WTC11 (cell line): ENCODE measurements around the gene NCKAP5L. TPM values are rescaled to one million over a fixed set of nuclear protein-coding genes. Genes with fewer than 3 reads are reported as not detected.

Source experiments
- ATAC-seq: fragments of 200-7000 bp; cut with Tn5 transposase; 2 replicates; pipeline ENCODE4 v1.10.0; 2021; ENCODE audit warnings: mild to moderate bottlenecking, moderate library complexity
- CTCF ChIA-PET: fragments of 300-600 bp; sonication (Branson Sonifier 250); formaldehyde crosslinking; loops from one replicate; lab custom pipeline; 2021; ENCODE audit warnings: antibody characterized with exemption; lab: Charles Lee
- POLR2A ChIA-PET: fragments of 350-600 bp; sonication (Branson Sonifier 250); formaldehyde crosslinking; loops from one replicate; lab custom pipeline; 2021; ENCODE audit warnings: antibody characterized with exemption; lab: Charles Lee
- DNase-seq: peaks from one replicate; pipeline ENCODE4 v3.0.0; 2021; ENCODE audit warnings: low spot score
- H3K27ac Mint-ChIP-seq: 2 replicates; pipeline ENCODE4 v1.8.0; 2021; ENCODE audit warnings: mixed read lengths
- H3K27me3 Mint-ChIP-seq: 2 replicates; pipeline ENCODE4 v1.8.0; 2021; ENCODE audit warnings: low read depth, mild to moderate bottlenecking, moderate library complexity, mixed read lengths
- H3K36me3 Mint-ChIP-seq: 2 replicates; pipeline ENCODE4 v1.8.0; 2021; ENCODE audit warnings: mixed read lengths
- H3K4me1 Mint-ChIP-seq: 2 replicates; pipeline ENCODE4 v1.8.0; 2022; ENCODE audit warnings: mixed read lengths
- H3K4me3 Mint-ChIP-seq: 2 replicates; pipeline ENCODE4 v1.8.0; 2021; ENCODE audit warnings: mild to moderate bottlenecking, moderate library complexity, mixed read lengths
- H3K9me3 Mint-ChIP-seq: 2 replicates; pipeline ENCODE4 v1.8.0; 2021; ENCODE audit warnings: mixed read lengths
- ATF3 ChIP-seq: sonication (generic); formaldehyde crosslinking; conservative IDR thresholded peaks from 2 replicates; pipeline ENCODE4 v1.8.1; 2022; ENCODE audit warnings: mild to moderate bottlenecking, missing genetic modification reagents
- ESRRA ChIP-seq: sonication (generic); formaldehyde crosslinking; IDR thresholded peaks from 2 replicates; pipeline ENCODE4 v1.8.1; 2022; ENCODE audit warnings: mild to moderate bottlenecking, missing genetic modification reagents, borderline replicate concordance
- JUN ChIP-seq: sonication (generic); formaldehyde crosslinking; IDR thresholded peaks from 2 replicates; pipeline ENCODE4 v1.8.0; 2023; ENCODE audit warnings: mild to moderate bottlenecking, missing genetic modification reagents
- MXD4 ChIP-seq: fragments of 250-450 bp; sonication (Bioruptor Pico); IDR thresholded peaks from 2 replicates; pipeline ENCODE4 v1.8.0; 2021; ENCODE audit warnings: mild to moderate bottlenecking, moderate library complexity, borderline replicate concordance
- MYBL2 ChIP-seq: sonication (generic); formaldehyde crosslinking; IDR thresholded peaks from 2 replicates; pipeline ENCODE4 v1.8.1; 2023; ENCODE audit warnings: mild to moderate bottlenecking, moderate library complexity, missing genetic modification reagents
- NFATC4 ChIP-seq: fragments of 250-450 bp; sonication (Bioruptor Pico); IDR thresholded peaks from 2 replicates; pipeline ENCODE4 v1.9.0; 2021; ENCODE audit warnings: mild to moderate bottlenecking
- NFE2L1 ChIP-seq: sonication (generic); formaldehyde crosslinking; IDR thresholded peaks from 2 replicates; pipeline ENCODE4 v1.8.1; 2023; ENCODE audit warnings: missing genetic modification reagents
- NFYB ChIP-seq: sonication (generic); formaldehyde crosslinking; conservative IDR thresholded peaks from 2 replicates; pipeline ENCODE4 v1.8.0; 2022; ENCODE audit warnings: low read depth, missing genetic modification reagents
- NR1H2 ChIP-seq: sonication (generic); formaldehyde crosslinking; IDR thresholded peaks from 2 replicates; pipeline ENCODE4 v1.9.0; 2021; ENCODE audit warnings: mild to moderate bottlenecking, moderate library complexity, missing genetic modification reagents
- NR2C2 ChIP-seq: sonication (generic); formaldehyde crosslinking; IDR thresholded peaks from 2 replicates; pipeline ENCODE4 v1.8.0; 2022; ENCODE audit warnings: mild to moderate bottlenecking, missing genetic modification reagents
- PRRX2 ChIP-seq: fragments of 250-450 bp; sonication (Bioruptor Pico); IDR thresholded peaks from 2 replicates; pipeline ENCODE4 v1.8.0; 2021; ENCODE audit warnings: mild to moderate bottlenecking
- RORB ChIP-seq: fragments of 250-450 bp; sonication (Bioruptor Pico); IDR thresholded peaks from 2 replicates; pipeline ENCODE4 v1.9.0; 2021; ENCODE audit warnings: mild to moderate bottlenecking
- SMAD4 ChIP-seq: sonication (generic); formaldehyde crosslinking; IDR thresholded peaks from 2 replicates; pipeline ENCODE4 v1.8.0; 2022; ENCODE audit warnings: mild to moderate bottlenecking, missing genetic modification reagents
- SOX15 ChIP-seq: fragments of 250-450 bp; sonication (Bioruptor Pico); IDR thresholded peaks from 2 replicates; pipeline ENCODE4 v1.9.0; 2021; ENCODE audit warnings: mild to moderate bottlenecking
- TCF7 ChIP-seq: sonication (generic); formaldehyde crosslinking; IDR thresholded peaks from 2 replicates; pipeline ENCODE4 v1.8.0; 2022; ENCODE audit warnings: mild to moderate bottlenecking, low read depth, missing genetic modification reagents, moderate library complexity
- TEAD1 ChIP-seq: sonication (generic); formaldehyde crosslinking; IDR thresholded peaks from 2 replicates; pipeline ENCODE4 v1.8.0; 2022; ENCODE audit warnings: mild to moderate bottlenecking, missing genetic modification reagents
- TEAD4 ChIP-seq: sonication (generic); formaldehyde crosslinking; IDR thresholded peaks from 2 replicates; pipeline ENCODE4 v1.8.0; 2022; ENCODE audit warnings: mild to moderate bottlenecking, missing genetic modification reagents
- ZMAT4 ChIP-seq: fragments of 250-450 bp; sonication (Bioruptor Pico); IDR thresholded peaks from 2 replicates; pipeline ENCODE4 v1.9.0; 2021; ENCODE audit warnings: mild to moderate bottlenecking
- ZNF138 ChIP-seq: sonication (generic); formaldehyde crosslinking; conservative IDR thresholded peaks from 2 replicates; pipeline ENCODE4 v1.8.1; 2022; ENCODE audit warnings: mild to moderate bottlenecking, moderate library complexity, missing genetic modification reagents
- ZNF396 ChIP-seq: fragments of 250-450 bp; sonication (Bioruptor Pico); IDR thresholded peaks from 2 replicates; pipeline ENCODE4 v1.8.0; 2021; ENCODE audit warnings: mild to moderate bottlenecking, moderate library complexity, borderline replicate concordance
- total RNA-seq: library from RNA; stranded (reverse); gene quantifications from 3 replicates; pipeline ENCODE4 v1.2.3, GENCODE V29; 2021
- TF ChIP-seq, protein P1 (sequence below): sonication (generic); formaldehyde crosslinking; IDR thresholded peaks from 2 replicates; pipeline ENCODE4 v1.8.1; 2022; ENCODE audit warnings: missing genetic modification reagents, borderline replicate concordance
- TF ChIP-seq, protein P2 (sequence below): sonication (generic); formaldehyde crosslinking; IDR thresholded peaks from 2 replicates; pipeline ENCODE4 v1.8.1; 2023; ENCODE audit warnings: mild to moderate bottlenecking, missing genetic modification reagents, borderline replicate concordance
- TF ChIP-seq, protein P3 (sequence below): sonication (generic); formaldehyde crosslinking; IDR thresholded peaks from 2 replicates; pipeline ENCODE4 v1.8.0; 2023; ENCODE audit warnings: missing genetic modification reagents, mild to moderate bottlenecking, borderline replicate concordance
- TF ChIP-seq, protein P4 (sequence below): sonication (generic); formaldehyde crosslinking; IDR thresholded peaks from 2 replicates; pipeline ENCODE4 v1.8.1; 2022; ENCODE audit warnings: mild to moderate bottlenecking, missing genetic modification reagents, moderate library complexity, borderline replicate concordance
- TF ChIP-seq, protein P5 (sequence below): fragments of 200-600 bp; IDR thresholded peaks from 2 replicates; pipeline ENCODE4 v1.8.0; 2022; ENCODE audit warnings: antibody characterized with exemption

Gene NCKAP5L
- total RNA-seq, 1 experiment from 2014 or later: 27.8 TPM

- TF ChIP-seq, protein P1, sequence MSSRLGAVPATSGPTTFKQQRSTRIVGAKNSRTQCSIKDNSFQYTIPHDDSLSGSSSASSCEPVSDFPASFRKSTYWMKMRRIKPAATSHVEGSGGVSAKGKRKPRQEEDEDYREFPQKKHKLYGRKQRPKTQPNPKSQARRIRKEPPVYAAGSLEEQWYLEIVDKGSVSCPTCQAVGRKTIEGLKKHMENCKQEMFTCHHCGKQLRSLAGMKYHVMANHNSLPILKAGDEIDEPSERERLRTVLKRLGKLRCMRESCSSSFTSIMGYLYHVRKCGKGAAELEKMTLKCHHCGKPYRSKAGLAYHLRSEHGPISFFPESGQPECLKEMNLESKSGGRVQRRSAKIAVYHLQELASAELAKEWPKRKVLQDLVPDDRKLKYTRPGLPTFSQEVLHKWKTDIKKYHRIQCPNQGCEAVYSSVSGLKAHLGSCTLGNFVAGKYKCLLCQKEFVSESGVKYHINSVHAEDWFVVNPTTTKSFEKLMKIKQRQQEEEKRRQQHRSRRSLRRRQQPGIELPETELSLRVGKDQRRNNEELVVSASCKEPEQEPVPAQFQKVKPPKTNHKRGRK (CRISPR knock-in tag): no peak
- TF ChIP-seq NFATC4 (no peak), ZNF138 (CRISPR knock-in tag) (no peak), NR1H2 (no peak), JUN (CRISPR knock-in tag) (no peak), NR2C2 (CRISPR knock-in tag) (no peak), TEAD1 (CRISPR knock-in tag) (no peak), ZMAT4 (CRISPR knock-in tag) (no peak), MYBL2 (no peak), ESRRA (CRISPR knock-in tag) (no peak), SMAD4 (no peak), MXD4 (CRISPR knock-in tag) (no peak), ZNF396 (CRISPR knock-in tag) (no peak), TCF7 (no peak), RORB (no peak)
Observed at GRCh38 chr12:49805409-49805808, 22.8 kb downstream of the NCKAP5L start (continued).

GRCh38 chr12:49804821-49805220 is 23.4 kb downstream of the NCKAP5L start:
- no peak overlapping the region for H3K27ac Mint-ChIP-seq
- no peak for DNase-seq
- no peak for TF ChIP-seq NFE2L1 (CRISPR knock-in tag)
- TF ChIP-seq, protein P2, sequence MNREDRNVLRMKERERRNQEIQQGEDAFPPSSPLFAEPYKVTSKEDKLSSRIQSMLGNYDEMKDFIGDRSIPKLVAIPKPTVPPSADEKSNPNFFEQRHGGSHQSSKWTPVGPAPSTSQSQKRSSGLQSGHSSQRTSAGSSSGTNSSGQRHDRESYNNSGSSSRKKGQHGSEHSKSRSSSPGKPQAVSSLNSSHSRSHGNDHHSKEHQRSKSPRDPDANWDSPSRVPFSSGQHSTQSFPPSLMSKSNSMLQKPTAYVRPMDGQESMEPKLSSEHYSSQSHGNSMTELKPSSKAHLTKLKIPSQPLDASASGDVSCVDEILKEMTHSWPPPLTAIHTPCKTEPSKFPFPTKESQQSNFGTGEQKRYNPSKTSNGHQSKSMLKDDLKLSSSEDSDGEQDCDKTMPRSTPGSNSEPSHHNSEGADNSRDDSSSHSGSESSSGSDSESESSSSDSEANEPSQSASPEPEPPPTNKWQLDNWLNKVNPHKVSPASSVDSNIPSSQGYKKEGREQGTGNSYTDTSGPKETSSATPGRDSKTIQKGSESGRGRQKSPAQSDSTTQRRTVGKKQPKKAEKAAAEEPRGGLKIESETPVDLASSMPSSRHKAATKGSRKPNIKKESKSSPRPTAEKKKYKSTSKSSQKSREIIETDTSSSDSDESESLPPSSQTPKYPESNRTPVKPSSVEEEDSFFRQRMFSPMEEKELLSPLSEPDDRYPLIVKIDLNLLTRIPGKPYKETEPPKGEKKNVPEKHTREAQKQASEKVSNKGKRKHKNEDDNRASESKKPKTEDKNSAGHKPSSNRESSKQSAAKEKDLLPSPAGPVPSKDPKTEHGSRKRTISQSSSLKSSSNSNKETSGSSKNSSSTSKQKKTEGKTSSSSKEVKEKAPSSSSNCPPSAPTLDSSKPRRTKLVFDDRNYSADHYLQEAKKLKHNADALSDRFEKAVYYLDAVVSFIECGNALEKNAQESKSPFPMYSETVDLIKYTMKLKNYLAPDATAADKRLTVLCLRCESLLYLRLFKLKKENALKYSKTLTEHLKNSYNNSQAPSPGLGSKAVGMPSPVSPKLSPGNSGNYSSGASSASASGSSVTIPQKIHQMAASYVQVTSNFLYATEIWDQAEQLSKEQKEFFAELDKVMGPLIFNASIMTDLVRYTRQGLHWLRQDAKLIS: no peak
- no peak for TF ChIP-seq ZNF396 (CRISPR knock-in tag)
- no peak for TF ChIP-seq ZNF138 (CRISPR knock-in tag)
- TF ChIP-seq PRRX2 (CRISPR knock-in tag): no peak
- no peak for TF ChIP-seq NFYB (CRISPR knock-in tag)
- TF ChIP-seq TEAD4 (CRISPR knock-in tag): no peak
- TF ChIP-seq ATF3: no peak
- TF ChIP-seq, protein P3, sequence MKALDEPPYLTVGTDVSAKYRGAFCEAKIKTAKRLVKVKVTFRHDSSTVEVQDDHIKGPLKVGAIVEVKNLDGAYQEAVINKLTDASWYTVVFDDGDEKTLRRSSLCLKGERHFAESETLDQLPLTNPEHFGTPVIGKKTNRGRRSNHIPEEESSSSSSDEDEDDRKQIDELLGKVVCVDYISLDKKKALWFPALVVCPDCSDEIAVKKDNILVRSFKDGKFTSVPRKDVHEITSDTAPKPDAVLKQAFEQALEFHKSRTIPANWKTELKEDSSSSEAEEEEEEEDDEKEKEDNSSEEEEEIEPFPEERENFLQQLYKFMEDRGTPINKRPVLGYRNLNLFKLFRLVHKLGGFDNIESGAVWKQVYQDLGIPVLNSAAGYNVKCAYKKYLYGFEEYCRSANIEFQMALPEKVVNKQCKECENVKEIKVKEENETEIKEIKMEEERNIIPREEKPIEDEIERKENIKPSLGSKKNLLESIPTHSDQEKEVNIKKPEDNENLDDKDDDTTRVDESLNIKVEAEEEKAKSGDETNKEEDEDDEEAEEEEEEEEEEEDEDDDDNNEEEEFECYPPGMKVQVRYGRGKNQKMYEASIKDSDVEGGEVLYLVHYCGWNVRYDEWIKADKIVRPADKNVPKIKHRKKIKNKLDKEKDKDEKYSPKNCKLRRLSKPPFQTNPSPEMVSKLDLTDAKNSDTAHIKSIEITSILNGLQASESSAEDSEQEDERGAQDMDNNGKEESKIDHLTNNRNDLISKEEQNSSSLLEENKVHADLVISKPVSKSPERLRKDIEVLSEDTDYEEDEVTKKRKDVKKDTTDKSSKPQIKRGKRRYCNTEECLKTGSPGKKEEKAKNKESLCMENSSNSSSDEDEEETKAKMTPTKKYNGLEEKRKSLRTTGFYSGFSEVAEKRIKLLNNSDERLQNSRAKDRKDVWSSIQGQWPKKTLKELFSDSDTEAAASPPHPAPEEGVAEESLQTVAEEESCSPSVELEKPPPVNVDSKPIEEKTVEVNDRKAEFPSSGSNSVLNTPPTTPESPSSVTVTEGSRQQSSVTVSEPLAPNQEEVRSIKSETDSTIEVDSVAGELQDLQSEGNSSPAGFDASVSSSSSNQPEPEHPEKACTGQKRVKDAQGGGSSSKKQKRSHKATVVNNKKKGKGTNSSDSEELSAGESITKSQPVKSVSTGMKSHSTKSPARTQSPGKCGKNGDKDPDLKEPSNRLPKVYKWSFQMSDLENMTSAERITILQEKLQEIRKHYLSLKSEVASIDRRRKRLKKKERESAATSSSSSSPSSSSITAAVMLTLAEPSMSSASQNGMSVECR (CRISPR knock-in tag): no peak
- TF ChIP-seq SOX15 (CRISPR knock-in tag): no peak
- TF ChIP-seq, protein P4, sequence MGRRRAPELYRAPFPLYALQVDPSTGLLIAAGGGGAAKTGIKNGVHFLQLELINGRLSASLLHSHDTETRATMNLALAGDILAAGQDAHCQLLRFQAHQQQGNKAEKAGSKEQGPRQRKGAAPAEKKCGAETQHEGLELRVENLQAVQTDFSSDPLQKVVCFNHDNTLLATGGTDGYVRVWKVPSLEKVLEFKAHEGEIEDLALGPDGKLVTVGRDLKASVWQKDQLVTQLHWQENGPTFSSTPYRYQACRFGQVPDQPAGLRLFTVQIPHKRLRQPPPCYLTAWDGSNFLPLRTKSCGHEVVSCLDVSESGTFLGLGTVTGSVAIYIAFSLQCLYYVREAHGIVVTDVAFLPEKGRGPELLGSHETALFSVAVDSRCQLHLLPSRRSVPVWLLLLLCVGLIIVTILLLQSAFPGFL (CRISPR knock-in tag): no peak
- TF ChIP-seq, protein P5, sequence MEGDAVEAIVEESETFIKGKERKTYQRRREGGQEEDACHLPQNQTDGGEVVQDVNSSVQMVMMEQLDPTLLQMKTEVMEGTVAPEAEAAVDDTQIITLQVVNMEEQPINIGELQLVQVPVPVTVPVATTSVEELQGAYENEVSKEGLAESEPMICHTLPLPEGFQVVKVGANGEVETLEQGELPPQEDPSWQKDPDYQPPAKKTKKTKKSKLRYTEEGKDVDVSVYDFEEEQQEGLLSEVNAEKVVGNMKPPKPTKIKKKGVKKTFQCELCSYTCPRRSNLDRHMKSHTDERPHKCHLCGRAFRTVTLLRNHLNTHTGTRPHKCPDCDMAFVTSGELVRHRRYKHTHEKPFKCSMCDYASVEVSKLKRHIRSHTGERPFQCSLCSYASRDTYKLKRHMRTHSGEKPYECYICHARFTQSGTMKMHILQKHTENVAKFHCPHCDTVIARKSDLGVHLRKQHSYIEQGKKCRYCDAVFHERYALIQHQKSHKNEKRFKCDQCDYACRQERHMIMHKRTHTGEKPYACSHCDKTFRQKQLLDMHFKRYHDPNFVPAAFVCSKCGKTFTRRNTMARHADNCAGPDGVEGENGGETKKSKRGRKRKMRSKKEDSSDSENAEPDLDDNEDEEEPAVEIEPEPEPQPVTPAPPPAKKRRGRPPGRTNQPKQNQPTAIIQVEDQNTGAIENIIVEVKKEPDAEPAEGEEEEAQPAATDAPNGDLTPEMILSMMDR: no peak

More at GRCh38 chr12:49804821-49805220, 23.4 kb downstream of the NCKAP5L start:
- Mint-ChIP-seq H3K27me3 (no peaks in the 10 kb centered on the region), H3K36me3 (peaks cover 10% of the 10 kb centered on the region), H3K4me3 (no peak overlapping the region), H3K9me3 (no peaks in the 10 kb centered on the region), H3K4me1 (peaks cover 22% of the 10 kb centered on the region)
- ATAC-seq: no peak
- CTCF ChIA-PET: interaction anchor here (0.5 to 0.9 kb wide), 2 partner anchors 15 to 16 kb away, joined by 3 to 4 read pairs; no protein-coding TSS in a partner anchor
- POLR2A ChIA-PET: interaction anchor here (0.6 kb wide), 1 partner anchor 28 kb away, joined by 4 read pairs; no protein-coding TSS in a partner anchor
